SH-SY5Y (cell line): ENCODE measurements around the gene SP5.

Experiments
- GATA2 ChIP-seq: IDR thresholded peaks from 2 replicates; pipeline ENCODE4 v1.6.1; 2011; ENCODE audit warnings: mild to moderate bottlenecking, low read depth, low read length
- GATA3 ChIP-seq: IDR thresholded peaks from 2 replicates; pipeline ENCODE4 v1.6.1; 2011; ENCODE audit warnings: low read depth, mild to moderate bottlenecking, low read length, moderate library complexity

GRCh38 chr2:170715932-170716777 is 1.0 kb downstream of the SP5 start:
- TF ChIP-seq GATA3 (no peak), GATA2 (no peak)
